Activated CD4-positive, alpha-beta T cell treated with anti-CD3 and anti-CD28 coated beads for 48 hours (primary cell): ENCODE results near the gene CREG2.

Experiments used
- DNase-seq: peaks from one replicate; pipeline ENCODE4 v3.0.0-alpha.2; 2020

CREG2 gene, protein sequence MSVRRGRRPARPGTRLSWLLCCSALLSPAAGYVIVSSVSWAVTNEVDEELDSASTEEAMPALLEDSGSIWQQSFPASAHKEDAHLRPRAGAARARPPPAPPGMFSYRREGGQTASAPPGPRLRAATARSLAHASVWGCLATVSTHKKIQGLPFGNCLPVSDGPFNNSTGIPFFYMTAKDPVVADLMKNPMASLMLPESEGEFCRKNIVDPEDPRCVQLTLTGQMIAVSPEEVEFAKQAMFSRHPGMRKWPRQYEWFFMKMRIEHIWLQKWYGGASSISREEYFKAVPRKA

GRCh38 chr2:101387151-101387834, at the start of gene CREG2:
Gene CREG2, minus strand, starts transcription at chr2:101387503. Its CDS starts 46 bp downstream, at chr2:101387457.
- DNase-seq, result peak; percentile 71

DNA sequence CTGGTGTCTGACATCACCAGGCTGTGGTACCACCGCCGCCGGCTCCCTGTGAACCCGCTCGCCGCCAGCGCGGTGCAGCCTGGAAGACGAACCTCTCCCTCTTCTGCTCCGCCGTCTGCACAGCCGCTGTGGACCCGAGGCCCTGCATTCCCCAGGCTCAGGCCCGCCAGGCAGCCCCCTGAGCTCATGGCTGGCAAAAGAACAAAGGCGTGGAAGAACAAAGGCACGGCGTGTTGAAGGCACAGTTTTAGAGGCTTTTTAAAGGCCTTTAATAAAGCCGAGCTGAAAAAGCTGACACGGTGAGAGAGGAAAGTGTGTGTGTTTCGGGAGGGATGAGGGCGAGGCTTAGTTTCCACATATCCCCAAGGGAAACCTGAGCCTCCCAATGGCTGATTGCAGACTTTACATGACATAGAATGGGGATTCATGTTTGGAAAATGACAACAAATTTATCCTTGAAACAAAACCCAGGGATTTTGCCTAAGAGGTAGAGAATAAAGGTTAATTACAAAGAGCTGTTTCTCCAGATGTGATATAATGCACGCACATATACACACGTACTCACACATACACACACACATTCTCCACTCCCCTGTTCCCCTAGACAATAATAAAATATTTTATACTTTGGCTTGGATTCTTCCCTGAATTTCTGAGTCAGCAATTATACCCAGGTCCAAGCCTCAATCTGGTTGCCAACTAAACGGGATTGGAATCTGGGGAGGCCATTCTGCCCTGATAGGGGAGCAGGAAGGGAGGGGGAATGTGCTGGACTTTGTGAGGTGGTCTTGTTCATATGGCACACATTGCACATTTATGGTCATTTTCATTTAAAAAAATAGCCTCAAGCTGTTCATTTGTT, 47.9 kb upstream of the CREG2 start:
- DNase-seq, result no peak

GRCh38 chr2:101433465-101433864, 46.2 kb upstream of the CREG2 start:
- DNase-seq, result no peak

DNA sequence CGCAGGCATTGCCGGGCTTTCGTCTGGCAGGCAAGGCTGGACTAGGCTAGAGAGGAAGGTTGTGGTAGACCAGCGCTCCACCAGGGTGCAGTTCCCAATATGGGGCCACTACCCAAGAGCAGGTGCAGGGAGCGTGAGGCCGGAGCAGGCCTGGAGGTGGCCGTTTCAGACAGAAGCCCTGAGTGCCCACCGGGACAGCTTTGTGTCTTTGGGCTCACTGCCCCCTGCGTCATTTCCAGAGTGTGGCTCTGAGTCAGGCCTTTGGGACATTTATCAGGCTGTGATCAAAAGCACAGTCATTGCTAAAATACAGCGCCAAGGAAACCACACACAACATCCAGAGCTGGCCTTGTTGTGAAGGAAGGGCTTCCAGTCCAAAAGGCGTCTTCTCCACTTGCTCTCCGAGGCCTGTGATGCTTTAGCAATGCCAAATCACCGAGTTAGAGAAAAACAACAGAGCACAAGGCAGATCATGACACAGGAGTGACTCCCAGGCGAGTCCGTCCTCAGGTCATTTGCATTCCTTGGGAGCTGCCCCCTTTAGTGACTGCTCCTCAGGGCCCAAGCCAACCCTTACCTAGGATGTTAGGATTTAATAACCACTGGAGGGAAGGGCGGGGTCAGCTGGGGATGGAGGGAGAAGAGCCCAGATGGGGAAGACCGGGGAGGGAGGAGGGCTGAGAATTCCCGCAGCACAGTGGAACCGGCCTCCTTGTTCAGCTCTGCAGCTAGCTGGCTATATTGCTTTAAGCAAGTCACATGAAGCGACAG, 45.3 kb upstream of the CREG2 start:
- DNase-seq, result peak; percentile 10

DNA sequence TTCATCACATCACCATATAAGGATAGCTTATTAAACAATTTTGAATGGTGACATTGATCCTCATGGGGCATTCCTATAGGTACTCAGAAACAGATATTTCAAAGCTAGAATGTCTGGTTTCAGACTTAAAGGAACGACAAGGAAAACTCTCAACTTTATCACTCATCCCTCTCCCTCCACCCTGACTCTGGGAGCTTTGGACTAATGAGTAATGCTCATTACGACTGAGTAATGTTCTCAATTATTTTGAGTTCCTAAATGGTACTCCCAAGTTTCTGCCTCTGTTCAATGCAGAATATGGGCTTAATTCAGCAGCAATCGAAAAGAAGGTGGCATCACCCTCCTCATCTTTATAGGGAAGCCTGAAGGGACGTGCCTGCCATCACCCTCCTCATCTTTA, 44.2 kb upstream of the CREG2 start:
- no peak for DNase-seq

DNA sequence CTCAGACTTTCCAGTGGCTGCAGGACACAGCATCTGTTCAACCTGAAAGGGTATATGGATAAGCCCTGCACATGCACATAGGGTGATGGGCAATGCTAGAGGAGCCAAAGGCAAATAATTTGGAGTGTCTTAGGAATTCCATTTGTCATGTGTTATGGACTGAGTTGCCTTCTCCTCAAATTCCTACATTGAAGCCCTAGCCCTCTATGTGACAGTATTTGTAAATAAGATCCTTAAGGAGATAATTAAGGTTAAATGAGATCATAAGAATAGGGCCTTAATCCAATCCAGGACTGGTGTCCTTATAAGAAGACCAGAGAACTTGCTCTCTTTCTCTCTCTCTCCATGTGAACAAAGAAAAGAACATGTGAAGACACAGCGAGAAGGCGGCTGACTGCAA, 42.9 kb upstream of the CREG2 start:
- no peak for DNase-seq

DNA sequence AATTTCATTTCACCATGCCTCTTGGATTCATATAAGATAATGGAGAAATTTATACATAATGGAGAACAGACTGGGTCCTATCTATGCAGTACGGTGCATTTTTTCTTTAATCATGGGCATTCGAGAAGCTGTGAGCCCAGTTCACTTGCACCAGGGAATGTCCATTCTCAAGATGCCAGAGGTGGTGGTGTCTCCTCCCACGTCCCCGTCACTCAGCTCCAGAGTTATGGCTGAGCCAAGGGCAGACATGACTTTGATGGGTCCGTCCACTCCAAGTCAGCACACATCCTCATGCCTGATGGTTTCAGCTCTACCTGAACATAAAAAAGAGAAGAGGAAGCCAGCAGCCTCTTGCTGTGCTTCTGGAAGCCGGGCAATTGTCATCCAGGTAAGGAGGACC, 42.1 kb upstream of the CREG2 start:
- DNase-seq, result no peak

DNA sequence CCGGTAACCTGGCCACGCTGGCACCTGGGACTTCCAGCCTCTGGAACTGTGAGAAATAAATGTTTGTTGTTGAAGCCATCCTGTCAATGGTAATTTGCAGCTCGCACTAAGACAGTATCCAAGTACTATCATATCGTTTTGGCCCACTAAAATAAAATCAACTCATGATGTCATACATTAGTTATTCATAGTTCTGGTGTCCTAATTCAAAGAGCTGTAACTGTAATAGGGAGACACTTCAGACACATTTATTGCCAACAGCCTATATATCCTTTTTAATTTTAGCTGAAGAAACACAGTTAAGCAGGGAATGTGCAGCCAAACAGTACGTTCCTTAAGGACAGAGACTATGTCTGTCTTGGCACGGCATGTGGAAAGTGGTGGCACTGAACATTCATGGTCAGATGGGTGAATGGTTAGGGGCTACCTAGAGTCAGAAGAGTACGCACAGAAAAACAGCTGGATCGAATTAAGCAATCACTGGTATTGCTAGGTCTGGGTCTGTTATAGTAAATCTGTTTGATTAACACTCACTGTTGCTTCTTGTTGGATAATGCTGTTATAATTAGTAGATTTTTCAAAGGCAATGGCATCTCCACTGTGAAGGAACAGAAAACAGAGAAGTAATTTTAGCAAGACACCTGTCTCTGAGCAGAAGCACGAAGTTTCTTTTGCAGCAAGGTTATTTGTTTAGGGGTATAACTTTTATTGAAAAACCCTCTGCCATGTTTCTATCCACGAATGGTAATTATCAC, 41.3 kb upstream of the CREG2 start:
- DNase-seq, result no peak

- no peak for DNase-seq
These were observed 40.4 kb upstream of the CREG2 start for GRCh38 chr2:101427743-101428142.

DNA sequence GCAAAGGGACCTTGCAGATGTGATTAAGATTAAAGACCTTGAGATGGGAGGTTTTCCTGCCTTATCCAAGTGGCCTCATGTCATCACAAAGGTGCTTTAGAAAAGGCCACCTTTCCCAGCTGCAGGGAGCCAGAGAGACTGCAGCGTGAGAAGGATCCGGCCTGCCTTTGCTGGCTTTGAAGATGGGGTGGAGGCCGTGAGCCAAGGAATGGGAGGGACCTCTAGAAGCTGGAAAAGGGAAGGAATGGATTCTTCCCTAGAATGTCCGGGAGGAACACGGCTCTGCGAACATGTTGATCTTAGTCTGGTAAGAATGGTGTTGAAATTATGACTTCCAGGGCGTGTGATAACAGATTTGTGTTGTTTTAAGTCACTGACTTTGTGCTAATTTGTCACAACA, 39.9 kb upstream of the CREG2 start:
- no peak for DNase-seq

- DNase-seq, result no peak
These were observed 39.5 kb upstream of the CREG2 start for GRCh38 chr2:101426822-101427221.

DNA sequence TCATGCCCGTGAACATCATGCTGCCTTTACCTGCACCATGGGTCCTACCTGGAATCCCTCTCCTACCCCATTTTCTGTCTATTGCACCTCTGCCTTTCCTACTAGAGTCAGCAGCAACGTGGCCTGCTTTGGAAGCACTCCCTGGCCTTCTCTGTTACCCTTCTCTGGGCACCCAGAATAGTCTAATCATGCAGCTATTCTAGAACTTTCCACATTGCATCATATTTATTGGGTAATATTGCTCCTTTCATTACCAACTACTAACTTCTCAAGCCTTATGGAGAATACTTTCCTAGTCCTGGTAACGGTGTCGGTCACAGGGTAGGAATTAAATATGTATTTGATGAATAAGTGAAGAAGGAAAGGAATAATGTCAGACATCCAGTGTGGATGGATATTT, 33.3 kb upstream of the CREG2 start:
- DNase-seq, result no peak

DNA sequence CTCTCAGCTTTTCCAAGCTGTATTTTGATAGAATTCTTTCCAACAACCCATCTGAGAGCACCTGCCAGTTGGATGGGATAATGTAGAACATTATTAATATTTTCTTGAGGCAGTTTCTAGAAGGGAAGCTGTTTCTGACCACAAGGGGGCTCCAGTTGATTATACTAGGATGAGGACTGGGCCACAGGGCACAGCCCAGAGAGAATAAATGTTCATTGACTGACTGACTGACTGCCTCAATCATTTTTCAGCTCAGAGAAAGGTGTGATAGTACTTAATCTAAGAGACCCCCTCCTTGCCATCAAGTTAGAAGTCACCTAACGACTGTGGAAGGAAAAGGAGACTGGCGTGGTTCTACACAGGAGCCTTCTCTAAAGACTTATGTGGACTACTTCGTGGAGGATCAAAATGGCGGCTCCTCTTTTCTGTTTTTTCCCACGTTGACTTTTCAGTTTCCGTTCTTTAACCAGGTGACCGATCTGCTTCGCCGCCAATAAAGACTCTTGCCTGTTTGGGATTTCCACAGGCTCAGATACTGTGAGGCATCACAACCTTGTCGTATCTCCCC, 31.9 kb upstream of the CREG2 start:
- peak; percentile 70 for DNase-seq

GRCh38 chr2:101418460-101419095, 31.3 kb upstream of the CREG2 start:
- DNase-seq, result no peak

GRCh38 chr2:101416609-101417008, 29.3 kb upstream of the CREG2 start:
- no peak for DNase-seq

DNA sequence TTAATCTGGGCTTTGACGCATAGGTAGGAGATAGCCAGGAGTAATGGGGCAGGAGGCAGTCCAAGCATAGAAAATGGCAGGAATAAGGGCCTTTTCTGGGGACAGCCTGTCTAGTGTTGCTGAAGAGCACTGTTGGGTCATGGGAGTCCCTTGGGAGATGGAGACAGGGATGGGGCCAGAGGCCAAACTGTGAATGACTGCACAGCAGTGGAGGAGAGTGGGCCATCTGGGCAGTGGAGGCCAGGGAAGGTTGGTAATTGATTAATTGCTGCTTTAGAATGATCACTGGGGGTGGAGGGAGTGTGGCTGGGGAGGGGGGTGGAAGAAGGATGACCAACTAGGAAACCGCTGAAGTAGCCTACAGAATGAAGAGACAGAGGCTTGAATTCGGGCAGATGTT, 28.6 kb upstream of the CREG2 start:
- DNase-seq, result no peak

- no peak for DNase-seq
These were observed 27.9 kb upstream of the CREG2 start for GRCh38 chr2:101415220-101415619.

DNA sequence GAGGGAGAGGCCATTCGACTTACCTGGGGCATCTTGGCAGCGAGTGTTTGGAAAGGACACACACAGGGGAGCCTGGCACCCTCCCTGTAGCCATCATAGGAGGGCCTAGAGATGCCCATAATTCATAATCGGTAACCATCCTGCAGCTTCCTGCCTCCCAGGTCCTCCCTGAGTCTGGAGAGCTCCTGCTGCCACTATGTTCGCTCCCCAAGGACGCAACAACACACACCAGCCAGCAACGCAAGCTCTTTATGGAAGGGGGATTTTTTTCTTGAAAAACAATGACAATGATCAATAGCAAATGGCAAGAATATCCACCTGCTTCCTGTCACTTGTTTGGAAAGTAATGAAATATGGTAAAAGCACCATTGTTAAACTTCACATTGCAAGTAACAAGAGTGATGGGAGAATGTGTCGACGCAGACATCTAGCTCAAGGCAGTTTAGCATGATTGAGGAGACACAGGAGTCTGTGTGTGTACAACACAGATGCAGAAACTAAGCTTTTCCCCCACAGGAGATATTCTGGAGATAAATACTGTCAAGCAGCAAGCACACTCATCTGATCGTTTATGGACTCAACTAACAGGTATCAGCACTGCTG, 24.9 kb upstream of the CREG2 start:
- DNase-seq, result no peak

DNA sequence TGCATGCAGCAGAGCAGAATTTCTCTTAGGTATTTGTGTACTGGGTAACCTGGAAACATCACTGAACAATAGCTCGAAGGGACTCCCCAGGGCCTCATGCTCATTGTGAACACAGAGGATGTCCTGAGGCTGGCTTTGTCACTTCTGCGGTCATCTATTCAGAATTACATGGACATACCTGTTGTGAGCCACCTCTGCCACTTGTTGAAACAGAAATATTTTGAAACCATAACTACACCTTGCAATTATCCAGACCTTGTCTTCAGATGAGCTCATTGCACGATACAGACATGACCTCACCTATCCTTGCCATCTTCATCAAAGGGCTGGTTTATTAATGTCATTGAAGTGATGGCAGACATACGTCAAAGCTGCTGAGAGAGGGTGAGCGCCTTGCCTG, 23.4 kb upstream of the CREG2 start:
- no peak for DNase-seq

DNA sequence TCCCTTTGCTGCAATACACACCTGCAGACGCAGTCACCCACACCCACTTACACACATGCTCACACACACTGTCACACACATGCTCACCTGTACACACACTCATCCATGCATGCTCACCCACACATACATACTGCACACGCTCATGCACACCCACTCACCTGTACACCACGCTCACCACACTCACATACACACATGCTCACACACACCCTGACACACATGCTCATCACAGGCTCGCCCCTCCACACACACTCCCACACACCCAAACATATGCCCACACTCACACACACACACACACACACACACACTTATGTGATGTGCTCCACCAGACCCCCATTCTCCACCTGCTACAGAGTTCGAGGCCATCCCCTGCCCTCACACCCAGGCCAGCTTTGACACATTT, 22.8 kb upstream of the CREG2 start:
- no peak for DNase-seq

GRCh38 chr2:101409699-101410098, 22.4 kb upstream of the CREG2 start:
- DNase-seq, result no peak
